BE2C (cell line): ENCODE measurements around the gene COASY.
"Not testable (repeated sequence)": the region's sequence is repeated elsewhere in the genome, so short reads cannot be mapped to it uniquely, and the experiment has no call there.

ENCODE experiments used
- DNase-seq: peaks from one replicate; pipeline ENCODE4 v3.0.0-alpha.2; 2020
- H3K27me3 ChIP-seq: fragments of 250-450 bp; sonication (Bioruptor Pico); 2 replicates; pipeline ENCODE4 v1.5.1; 2020; ENCODE audit warnings: mild to moderate bottlenecking
- H3K36me3 ChIP-seq: fragments of 250-450 bp; sonication (Bioruptor Pico); 2 replicates; pipeline ENCODE4 v1.5.1; 2020; ENCODE audit warnings: mild to moderate bottlenecking
- H3K4me1 ChIP-seq: fragments of 250-450 bp; sonication (Bioruptor Pico); 2 replicates; pipeline ENCODE4 v1.5.1; 2020
- H3K4me3 ChIP-seq: 2 replicates; pipeline ENCODE4 v1.5.1; 2011; ENCODE audit warnings: low read depth, low read length
- H3K9me3 ChIP-seq: fragments of 250-450 bp; sonication (Bioruptor Pico); 2 replicates; pipeline ENCODE4 v1.5.1; 2020
- CTCF ChIP-seq: IDR thresholded peaks from 2 replicates; pipeline ENCODE4 v1.5.1; 2012; ENCODE audit warnings: mild to moderate bottlenecking, low read depth, low read length

COASY gene

GRCh38 chr17:42541041-42541833 lies 20.7 kb upstream of the COASY start:
- Histone ChIP-seq H3K27me3 (no peaks in the 10 kb centered on the region), H3K4me1 (no peaks in the 10 kb centered on the region), H3K36me3 (peaks cover 19% of the 10 kb centered on the region), H3K9me3 (no peaks in the 10 kb centered on the region), H3K4me3 (no peak overlapping the region)
- DNase-seq = no peak
- no peak for TF ChIP-seq CTCF

GRCh38 chr17:42543190-42544079 lies 18.5 kb upstream of the COASY start:
- Histone ChIP-seq H3K36me3 (peaks cover 15% of the 10 kb centered on the region), H3K9me3 (no peaks in the 10 kb centered on the region), H3K4me3 (no peak overlapping the region), H3K27me3 (no peaks in the 10 kb centered on the region), H3K4me1 (no peaks in the 10 kb centered on the region)
- no peak for TF ChIP-seq CTCF
- DNase-seq = no peak

- no peak overlapping the region for H3K4me3 ChIP-seq
- no peaks in the 10 kb centered on the region for H3K4me1 ChIP-seq
- no peaks in the 10 kb centered on the region for H3K27me3 ChIP-seq
- no peak for TF ChIP-seq CTCF
- peaks cover 5% of the 10 kb centered on the region for H3K36me3 ChIP-seq
- DNase-seq = no peak
- H3K9me3 ChIP-seq = no peaks in the 10 kb centered on the region
Observed at GRCh38 chr17:42544874-42545283, 17.1 kb upstream of the COASY start.

GRCh38 chr17:42545755-42546505 lies 16.0 kb upstream of the COASY start:
- not testable (repeated sequence) for H3K27me3 ChIP-seq, H3K9me3 ChIP-seq, DNase-seq, H3K36me3 ChIP-seq, H3K4me1 ChIP-seq, H3K4me3 ChIP-seq

GRCh38 chr17:42547001-42547461 lies 14.9 kb upstream of the COASY start:
- TF ChIP-seq CTCF = no peak

GRCh38 chr17:42547698-42548069 lies 14.3 kb upstream of the COASY start:
- Histone ChIP-seq H3K4me1 (no peaks in the 10 kb centered on the region), H3K36me3 (peaks cover 5% of the 10 kb centered on the region), H3K9me3 (no peaks in the 10 kb centered on the region), H3K4me3 (no peak overlapping the region), H3K27me3 (no peaks in the 10 kb centered on the region)
- TF ChIP-seq CTCF = no peak
- no peak for DNase-seq

More at GRCh38 chr17:42547001-42547461, 14.9 kb upstream of the COASY start:
- H3K36me3 ChIP-seq = peaks cover 5% of the 10 kb centered on the region
- no peak overlapping the region for H3K4me3 ChIP-seq
- H3K9me3 ChIP-seq = no peaks in the 10 kb centered on the region
- H3K4me1 ChIP-seq = no peaks in the 10 kb centered on the region
- no peaks in the 10 kb centered on the region for H3K27me3 ChIP-seq
- no peak for DNase-seq
